ENCODE results near the gene SMIM35.

DNA sequence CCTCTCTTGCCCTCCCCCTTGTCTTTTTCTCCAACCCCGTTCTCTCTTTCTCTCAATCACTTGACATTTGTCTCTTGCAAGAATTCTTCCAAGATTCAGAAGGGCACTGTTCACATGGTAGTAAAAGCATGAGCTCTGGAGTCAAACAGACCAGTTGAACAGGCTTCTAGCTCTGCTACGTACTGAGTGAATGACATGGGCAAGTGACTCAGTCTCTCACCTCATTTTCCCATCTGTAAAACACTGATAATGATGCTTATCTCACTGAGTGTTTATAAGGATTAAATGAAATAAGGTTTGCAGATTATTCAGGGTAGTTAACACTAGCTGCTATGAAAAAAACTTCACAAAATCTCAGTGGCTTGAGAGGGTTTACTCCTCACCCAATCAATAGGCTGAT lies 106.5 kb downstream of the SMIM35 start:
- no peak for TF ChIP-seq CTCF (IDR thresholded peaks at IDR 0.05; ENCODE audit: insufficient read depth, low read length, poor library complexity, severe bottlenecking)
- TF ChIP-seq EZH2phosphoT487 (conservative IDR thresholded peaks at IDR 0.05; ENCODE audit: low read length): no peak

All from SU-DHL-6 (cell line).